ENCODE measurements around the gene CCL11.

Gene CCL11

GRCh38 chr17:34252095-34252443 lies 33.5 kb upstream of the CCL11 start:
- no peak overlapping the region for H3K27ac Mint-ChIP-seq
- no peak for ATAC-seq (replicated peaks)
- no peak overlapping the region for H3K4me3 Mint-ChIP-seq

GRCh38 chr17:34252444-34253138 lies 33.0 kb upstream of the CCL11 start:
- ATAC-seq (replicated peaks) (no peak), DNase-seq (no peak)
- Mint-ChIP-seq H3K4me1 (ENCODE audit: low read depth in 2 of 2) (peaks cover 0 to 3% of the 10 kb centered on the region in 2 donors), H3K27ac (no peak overlapping the region), H3K9me3 (no peaks in the 10 kb centered on the region), H3K36me3 (ENCODE audit: insufficient read depth) (no peaks in the 10 kb centered on the region), H3K27me3 (peaks cover 47 to 70% of the 10 kb centered on the region in 2 donors), H3K4me3 (no peak overlapping the region)

More at GRCh38 chr17:34252095-34252443, 33.5 kb upstream of the CCL11 start:
- Mint-ChIP-seq H3K36me3 (ENCODE audit: insufficient read depth) (no peaks in the 10 kb centered on the region), H3K4me1 (ENCODE audit: low read depth in 2 of 2) (peaks cover 0 to 3% of the 10 kb centered on the region in 2 donors), H3K27me3 (peaks cover 43 to 65% of the 10 kb centered on the region in 2 donors), H3K9me3 (no peaks in the 10 kb centered on the region)
- DNase-seq: no peak

DNA sequence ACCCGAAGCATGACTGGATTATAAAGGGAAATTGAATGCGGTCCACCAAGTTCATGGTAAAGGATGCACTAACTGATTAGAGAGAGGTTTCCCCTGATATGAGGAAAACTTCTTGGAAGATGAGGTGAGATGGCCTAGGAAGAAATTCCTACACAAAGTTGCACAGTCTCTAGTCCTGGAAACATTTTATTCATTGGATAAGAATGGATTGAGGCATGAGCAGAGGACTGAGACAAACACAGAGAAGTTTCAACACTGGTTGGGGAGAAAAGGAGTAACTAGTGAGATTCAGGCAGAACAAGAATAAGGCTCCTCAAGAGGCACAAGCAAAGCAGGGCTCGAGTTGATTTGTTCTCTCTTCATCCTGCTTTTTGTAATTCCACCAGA lies 32.4 kb upstream of the CCL11 start:
- H3K4me3 Mint-ChIP-seq: no peak overlapping the region
- peaks cover 0 to 3% of the 10 kb centered on the region in 2 donors for H3K4me1 Mint-ChIP-seq (ENCODE audit: low read depth in 2 of 2)
- H3K9me3 Mint-ChIP-seq: no peaks in the 10 kb centered on the region
- DNase-seq: no peak
- H3K27me3 Mint-ChIP-seq: peaks cover 45 to 75% of the 10 kb centered on the region in 2 donors
- no peak for ATAC-seq (replicated peaks)
- H3K27ac Mint-ChIP-seq: no peak overlapping the region
- H3K36me3 Mint-ChIP-seq (ENCODE audit: insufficient read depth): no peaks in the 10 kb centered on the region

DNA sequence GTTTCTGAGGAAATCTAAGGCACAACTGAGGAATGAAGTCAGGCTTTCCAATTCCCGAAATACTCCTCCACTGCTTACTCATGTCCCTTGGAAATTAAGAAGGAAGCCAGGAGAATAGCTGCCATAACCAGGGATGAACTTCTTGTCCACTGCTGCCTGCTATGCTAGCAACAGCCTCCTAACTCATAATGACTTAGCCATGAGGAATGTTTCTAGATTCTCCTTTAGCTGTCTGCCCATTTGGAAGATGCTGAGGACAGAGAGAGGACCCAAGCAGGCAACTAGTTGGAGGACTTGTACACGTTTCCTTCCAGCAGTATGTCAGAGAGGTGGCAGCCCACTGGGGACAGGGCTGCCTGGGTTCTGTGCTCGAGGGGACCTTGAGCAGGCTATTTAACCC lies 31.4 kb upstream of the CCL11 start:
- H3K4me1 Mint-ChIP-seq (ENCODE audit: low read depth in 2 of 2): peaks cover 0 to 3% of the 10 kb centered on the region in 2 donors
- peaks cover 41 to 86% of the 10 kb centered on the region in 2 donors for H3K27me3 Mint-ChIP-seq
- no peaks in the 10 kb centered on the region for H3K9me3 Mint-ChIP-seq
- ATAC-seq (replicated peaks) (no peak), DNase-seq (no peak)
- H3K27ac Mint-ChIP-seq: no peak overlapping the region
- no peak overlapping the region for H3K4me3 Mint-ChIP-seq
- H3K36me3 Mint-ChIP-seq (ENCODE audit: insufficient read depth): no peaks in the 10 kb centered on the region

GRCh38 chr17:34254651-34255380 lies 30.7 kb upstream of the CCL11 start, which contains the start of gene CCL2:
CCL2 (plus strand) TSS chr17:34255285; CDS start chr17:34255350, 65 bp downstream.
- Mint-ChIP-seq H3K4me3 (no peak within 1 kb of the TSS), H3K4me1 (ENCODE audit: low read depth in 2 of 2) (peaks cover 0 to 3% of the 10 kb centered on the region in 2 donors), H3K27ac (no peak within 1 kb of the TSS), H3K36me3 (ENCODE audit: insufficient read depth) (no peaks in the 10 kb centered on the region), H3K27me3 (peaks cover 47 to 92% of the 10 kb centered on the region in 2 donors), H3K9me3 (no peaks in the 10 kb centered on the region)
- no peak for DNase-seq
- ATAC-seq (replicated peaks): no peak

GRCh38 chr17:34255381-34255732 lies 30.2 kb upstream of the CCL11 start:
- ATAC-seq (replicated peaks) (no peak), DNase-seq (no peak)
- H3K4me3 Mint-ChIP-seq: no peak overlapping the region
- H3K4me1 Mint-ChIP-seq (ENCODE audit: low read depth in 2 of 2): peaks cover 0 to 3% of the 10 kb centered on the region in 2 donors
- peaks cover 48 to 98% of the 10 kb centered on the region in 2 donors for H3K27me3 Mint-ChIP-seq
- no peaks in the 10 kb centered on the region for H3K36me3 Mint-ChIP-seq (ENCODE audit: insufficient read depth)
- no peak overlapping the region for H3K27ac Mint-ChIP-seq
- H3K9me3 Mint-ChIP-seq: no peaks in the 10 kb centered on the region

- ATAC-seq (replicated peaks): no peak
- no peak overlapping the region for H3K27ac Mint-ChIP-seq
- H3K4me1 Mint-ChIP-seq (ENCODE audit: low read depth in 2 of 2): peaks cover 0 to 3% of the 10 kb centered on the region in 2 donors
- peaks cover 44 to 96% of the 10 kb centered on the region in 2 donors for H3K27me3 Mint-ChIP-seq
- no peaks in the 10 kb centered on the region for H3K36me3 Mint-ChIP-seq (ENCODE audit: insufficient read depth)
- no peaks in the 10 kb centered on the region for H3K9me3 Mint-ChIP-seq
- DNase-seq: no peak
- no peak overlapping the region for H3K4me3 Mint-ChIP-seq
Observed at GRCh38 chr17:34255841-34256240, 29.7 kb upstream of the CCL11 start.

GRCh38 chr17:34257299-34257985 lies 28.1 kb upstream of the CCL11 start:
- H3K4me1 Mint-ChIP-seq (ENCODE audit: low read depth in 2 of 2): peaks cover 0 to 3% of the 10 kb centered on the region in 2 donors
- H3K27me3 Mint-ChIP-seq: peaks cover 35 to 80% of the 10 kb centered on the region in 2 donors
- no peak for DNase-seq

GRCh38 chr17:34257986-34258326 lies 27.6 kb upstream of the CCL11 start:
- ATAC-seq (replicated peaks) (no peak), DNase-seq (no peak)
- H3K9me3 Mint-ChIP-seq: no peaks in the 10 kb centered on the region
- no peaks in the 10 kb centered on the region for H3K36me3 Mint-ChIP-seq (ENCODE audit: insufficient read depth)
- H3K27ac Mint-ChIP-seq: no peak overlapping the region
- H3K4me1 Mint-ChIP-seq (ENCODE audit: low read depth in 2 of 2): peaks cover 0 to 3% of the 10 kb centered on the region in 2 donors
- no peak overlapping the region for H3K4me3 Mint-ChIP-seq
- H3K27me3 Mint-ChIP-seq: peaks cover 30 to 75% of the 10 kb centered on the region in 2 donors

More at GRCh38 chr17:34257299-34257985, 28.1 kb upstream of the CCL11 start:
- ATAC-seq (replicated peaks): no peak
- no peaks in the 10 kb centered on the region for H3K9me3 Mint-ChIP-seq
- H3K36me3 Mint-ChIP-seq (ENCODE audit: insufficient read depth): no peaks in the 10 kb centered on the region
- H3K4me3 Mint-ChIP-seq: no peak overlapping the region
- H3K27ac Mint-ChIP-seq: no peak overlapping the region

DNA sequence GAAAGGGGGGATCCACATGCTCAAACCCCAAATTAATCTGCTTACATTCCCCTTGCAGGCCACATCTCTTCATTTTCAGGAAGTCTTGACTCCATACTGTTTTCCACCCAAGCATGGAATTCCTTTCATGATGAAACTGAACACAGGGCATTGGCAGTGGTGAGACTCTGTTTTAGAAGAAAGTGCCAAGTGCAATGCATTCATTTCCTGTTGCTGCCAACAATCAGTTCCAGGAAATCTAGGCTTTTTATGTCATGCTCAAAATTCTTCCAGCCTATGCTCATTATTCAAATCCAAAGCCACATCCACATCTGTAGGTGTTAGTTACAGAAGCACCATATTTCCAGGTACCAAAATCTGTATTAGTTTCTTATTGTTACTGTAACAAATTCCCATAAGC lies 26.4 kb upstream of the CCL11 start:
- H3K4me3 Mint-ChIP-seq: no peak overlapping the region
- H3K27ac Mint-ChIP-seq: no peak overlapping the region
- H3K9me3 Mint-ChIP-seq: no peaks in the 10 kb centered on the region
- peaks cover 0 to 3% of the 10 kb centered on the region in 2 donors for H3K4me1 Mint-ChIP-seq (ENCODE audit: low read depth in 2 of 2)
- no peak for DNase-seq
- peaks cover 28 to 64% of the 10 kb centered on the region in 2 donors for H3K27me3 Mint-ChIP-seq
- no peaks in the 10 kb centered on the region for H3K36me3 Mint-ChIP-seq (ENCODE audit: insufficient read depth)
- no peak for ATAC-seq (replicated peaks)

- DNase-seq: no peak
- peaks cover 34 to 63% of the 10 kb centered on the region in 2 donors for H3K27me3 Mint-ChIP-seq
- no peaks in the 10 kb centered on the region for H3K9me3 Mint-ChIP-seq
- no peak overlapping the region for H3K27ac Mint-ChIP-seq
- no peaks in the 10 kb centered on the region for H3K4me1 Mint-ChIP-seq (ENCODE audit: low read depth in 2 of 2)
- no peak for ATAC-seq (replicated peaks)
- H3K36me3 Mint-ChIP-seq (ENCODE audit: insufficient read depth): no peaks in the 10 kb centered on the region
- no peak overlapping the region for H3K4me3 Mint-ChIP-seq
Observed at GRCh38 chr17:34260861-34261260, 24.7 kb upstream of the CCL11 start.

DNA sequence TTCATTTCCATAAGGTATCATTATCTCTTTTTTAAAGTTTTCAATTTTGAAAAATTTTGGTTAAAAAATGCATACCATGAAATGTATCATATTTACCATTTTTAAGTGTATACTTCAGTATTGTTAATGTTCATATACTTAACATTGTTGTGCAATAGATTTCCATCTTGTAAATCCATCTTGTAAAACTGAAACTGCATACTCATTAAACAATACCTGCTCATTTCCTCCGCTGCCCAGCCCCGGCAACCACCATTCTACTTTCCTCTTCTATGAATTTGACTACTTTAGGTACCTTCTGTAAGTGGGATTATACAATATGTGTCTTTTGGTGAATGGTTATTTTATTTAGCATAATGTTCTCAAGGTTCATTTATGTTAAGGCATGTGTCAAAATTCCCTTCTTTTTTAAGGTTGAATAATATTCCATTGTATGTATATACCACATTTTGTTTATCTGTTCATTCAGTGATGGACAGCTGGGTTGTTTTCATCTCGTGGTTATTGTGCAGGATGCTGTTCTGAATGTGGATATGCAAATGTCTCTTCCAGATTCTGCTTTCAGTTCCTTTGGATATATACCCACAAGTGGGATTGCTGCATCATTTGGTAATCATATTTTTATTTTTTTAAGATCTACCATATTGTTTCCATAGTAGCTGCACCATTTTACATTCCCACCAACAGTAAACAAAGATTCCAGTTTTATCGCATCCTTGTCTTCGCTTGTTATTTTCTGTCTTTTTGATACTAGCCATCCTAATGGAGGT lies 23.8 kb upstream of the CCL11 start:
- no peak for DNase-seq
- no peaks in the 10 kb centered on the region for H3K36me3 Mint-ChIP-seq (ENCODE audit: insufficient read depth)
- peaks cover 42 to 63% of the 10 kb centered on the region in 2 donors for H3K27me3 Mint-ChIP-seq
- H3K9me3 Mint-ChIP-seq: no peaks in the 10 kb centered on the region
- no peaks in the 10 kb centered on the region for H3K4me1 Mint-ChIP-seq (ENCODE audit: low read depth in 2 of 2)
- no peak overlapping the region for H3K4me3 Mint-ChIP-seq
- no peak overlapping the region for H3K27ac Mint-ChIP-seq
- ATAC-seq (replicated peaks): no peak

DNA sequence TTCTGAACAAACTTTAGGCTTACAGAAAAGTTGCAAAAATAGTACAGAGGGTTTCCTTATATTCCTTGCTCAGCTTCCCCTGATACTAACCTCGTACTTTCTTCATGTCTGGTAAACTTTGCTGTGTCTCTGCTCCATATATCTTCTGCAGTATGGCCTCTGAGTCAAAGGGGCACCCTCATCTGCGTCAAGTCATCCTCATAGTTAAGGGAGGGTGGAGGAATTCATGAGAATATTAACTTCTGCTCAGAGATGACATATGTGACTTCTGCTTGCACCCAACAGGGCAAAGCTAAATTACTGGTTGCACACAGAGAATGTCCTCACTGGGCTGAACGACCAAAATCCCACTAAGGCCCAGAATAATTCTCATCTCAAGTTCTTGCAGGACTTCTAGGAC lies 19.8 kb upstream of the CCL11 start:
- DNase-seq: no peak
- H3K27me3 Mint-ChIP-seq: peaks cover 49 to 55% of the 10 kb centered on the region in 2 donors
- H3K9me3 Mint-ChIP-seq: no peaks in the 10 kb centered on the region
- H3K4me3 Mint-ChIP-seq: no peak overlapping the region
- H3K36me3 Mint-ChIP-seq (ENCODE audit: insufficient read depth): no peaks in the 10 kb centered on the region
- no peak for ATAC-seq (replicated peaks)
- no peak overlapping the region for H3K27ac Mint-ChIP-seq
- no peaks in the 10 kb centered on the region for H3K4me1 Mint-ChIP-seq (ENCODE audit: low read depth in 2 of 2)

Measured in effector memory CD8-positive, alpha-beta T cell (primary cell).